ENCODE measurements around the gene IQSEC1. TPM values are rescaled to one million over a fixed set of nuclear protein-coding genes. Genes with fewer than 3 reads are reported as not detected.

Gene IQSEC1
- total and polyA plus RNA-seq, 10 of the 15 experiments (the other 5 are each of a cell fraction or from before 2014, with no cell fraction given), result 0.92 to 55.2 (median 8.5) TPM

- no peak for TF ChIP-seq ZZZ3 (IDR thresholded peaks at IDR 0.05; ENCODE audit: control insufficient read depth, insufficient read length, low read depth)
- TF ChIP-seq ZNF592 (IDR thresholded peaks at IDR 0.05), result no peak
- TF ChIP-seq POLR2A (IDR thresholded peaks at IDR 0.05; ENCODE audit: low read depth, low read length), result no peak
- TF ChIP-seq JUND (IDR thresholded peaks at IDR 0.05; ENCODE audit: low read depth, low read length), result no peak
- TF ChIP-seq RUNX3 (IDR thresholded peaks at IDR 0.05; ENCODE audit: low read length), result no peak
- no peak for TF ChIP-seq MEF2A (IDR thresholded peaks at IDR 0.05; ENCODE audit: insufficient read depth, low read depth, low read length)
- TF ChIP-seq NR2C1 (IDR thresholded peaks at IDR 0.05), result no peak
- TF ChIP-seq MYB (IDR thresholded peaks at IDR 0.05; ENCODE audit: borderline replicate concordance, low read depth, low read length), result no peak
These were observed 30.3 kb upstream of the IQSEC1 start (continued) for GRCh38 chr3:13103416-13104058.

Data from GM12878 (cell line).